Measurements from ENCODE around the gene HOXC10. TPM values are rescaled to one million over a fixed set of nuclear protein-coding genes. Genes with fewer than 3 reads are reported as not detected.

Gene HOXC10
- total and polyA plus RNA-seq, 2 of the 8 experiments (the other 6 are each of a cell fraction or from before 2014, with no cell fraction given) = not detected

- TF ChIP-seq RNF2 (IDR thresholded peaks at IDR 0.05; ENCODE audit: borderline replicate concordance, low read depth, low read length, missing control alignments, poor library complexity, severe bottlenecking) (no peak), RXRA (IDR thresholded peaks at IDR 0.05; ENCODE audit: insufficient read depth, low read depth, low read length) (no peak), RFX5 (IDR thresholded peaks at IDR 0.05; ENCODE audit: borderline replicate concordance, low read depth, low read length) (no peak), KDM1A (IDR thresholded peaks at IDR 0.05; ENCODE audit: borderline replicate concordance, low read length) (no peak), E2F6 (IDR thresholded peaks at IDR 0.05) (no peak), USF2 (IDR thresholded peaks at IDR 0.05; ENCODE audit: low read length) (no peak; the same call in 1 of the 2 replicates), CREB1 (IDR thresholded peaks at IDR 0.05) (no peak)
These were observed 30.3 kb upstream of the HOXC10 start, which contains the start of gene HOXC12 (continued) for GRCh38 chr12:53954694-53955035.
